GM12874 (cell line): Measurements from ENCODE around the gene C22orf15.

Experiments
- CTCF ChIP-seq: IDR thresholded peaks from 2 replicates; pipeline ENCODE4 v1.5.1; 2011; ENCODE audit warnings: low read depth, mild to moderate bottlenecking, control low read depth, low read length, moderate library complexity; ENCODE audit not compliant: insufficient read depth

Gene C22orf15

GRCh38 chr22:23789121-23789520 is 26.3 kb downstream of the C22orf15 start:
- TF ChIP-seq CTCF: no peak

- no peak for TF ChIP-seq CTCF
These were observed 26.8 kb downstream of the C22orf15 start for GRCh38 chr22:23789638-23790037.

- TF ChIP-seq CTCF: no peak
These were observed 28.3 kb downstream of the C22orf15 start for GRCh38 chr22:23790819-23791737.

- no peak for TF ChIP-seq CTCF
These were observed 29.2 kb downstream of the C22orf15 start for GRCh38 chr22:23791738-23792645.

- no peak for TF ChIP-seq CTCF
These were observed 30.5 kb downstream of the C22orf15 start for GRCh38 chr22:23793326-23793725.

- TF ChIP-seq CTCF: no peak
These were observed 33.7 kb downstream of the C22orf15 start for GRCh38 chr22:23796461-23796860.
